Hepatocyte (in vitro differentiated cells): ENCODE data around the gene FASTK. TPM values are rescaled to one million over a fixed set of nuclear protein-coding genes. Genes with fewer than 3 reads are reported as not detected.

Source experiments
- DNase-seq: peaks from one replicate; pipeline ENCODE4 v3.0.0-alpha.2; 2016; ENCODE audit warnings: low spot score
- H2AFZ ChIP-seq: fragments of 200-600 bp; sonication (generic); 2 replicates; pipeline ENCODE4 v1.6.0; 2016; ENCODE audit warnings: antibody characterized with exemption, mild to moderate bottlenecking
- H3K27ac ChIP-seq: fragments of 200-600 bp; sonication (generic); 2 replicates; pipeline ENCODE4 v1.5.1; 2016; ENCODE audit warnings: mild to moderate bottlenecking
- H3K27me3 ChIP-seq: fragments of 200-600 bp; sonication (generic); 2 replicates; pipeline ENCODE4 v1.6.1; 2016
- H3K36me3 ChIP-seq: fragments of 200-600 bp; sonication (generic); replicated peaks from 2 replicates; pipeline ENCODE4 v1.5.1; 2016; ENCODE audit warnings: low read depth; ENCODE audit not compliant: insufficient read depth
- H3K4me1 ChIP-seq: fragments of 200-600 bp; sonication (generic); 2 replicates; pipeline ENCODE4 v1.5.1; 2016; ENCODE audit warnings: mild to moderate bottlenecking, moderate library complexity; ENCODE audit not compliant: insufficient read depth
- H3K4me2 ChIP-seq: fragments of 200-600 bp; sonication (generic); 2 replicates; pipeline ENCODE4 v1.6.0; 2016
- H3K4me3 ChIP-seq: fragments of 200-600 bp; sonication (generic); 2 replicates; pipeline ENCODE4 v1.5.1; 2016; ENCODE audit warnings: mild to moderate bottlenecking
- H3K79me2 ChIP-seq: fragments of 200-600 bp; sonication (generic); 2 replicates; pipeline ENCODE4 v1.6.0; 2017; ENCODE audit warnings: mild to moderate bottlenecking
- H3K9me2 ChIP-seq: fragments of 200-600 bp; sonication (generic); replicated peaks from 2 replicates; pipeline ENCODE4 v1.6.0; 2017; ENCODE audit warnings: mild to moderate bottlenecking; ENCODE audit not compliant: insufficient read depth
- H3K9me3 ChIP-seq: fragments of 200-600 bp; sonication (generic); 2 replicates; pipeline ENCODE4 v1.5.1; 2016; ENCODE audit warnings: low read depth, mild to moderate bottlenecking
- H4K20me1 ChIP-seq: fragments of 200-600 bp; sonication (generic); 2 replicates; pipeline ENCODE4 v1.6.0; 2016; ENCODE audit warnings: mild to moderate bottlenecking; ENCODE audit not compliant: insufficient read depth, poor library complexity, severe bottlenecking
- EZH2 ChIP-seq: fragments of 200-600 bp; sonication (generic); IDR thresholded peaks from 2 replicates; pipeline ENCODE4 v1.6.1; 2016; ENCODE audit warnings: antibody characterized with exemption, mild to moderate bottlenecking, borderline replicate concordance
- EZH2phosphoT487 ChIP-seq: fragments of 200-600 bp; sonication (generic); IDR thresholded peaks from one replicate; pipeline ENCODE4 v1.6.1; 2018; ENCODE audit warnings: antibody characterized with exemption, mild to moderate bottlenecking, low read depth, moderate library complexity; ENCODE audit not compliant: unreplicated experiment, severe bottlenecking
- WGBS: methylation state at CpG from one replicate; pipeline ENCODE4 v1.1.6; 2016; ENCODE audit warnings: low lambda C conversion rate; ENCODE audit errors: missing lambda C conversion rate; 5-methylcytosine and 5-hydroxymethylcytosine counted together
- polyA plus RNA-seq: library from polyadenylated mRNA; unstranded; fragments of >200 nt; fragmentation: Nextera tagmentation; extraction: Ambion mirVana; gene quantifications from 2 replicates; pipeline ENCODE4 v1.2.1, GENCODE V29; 2016
- total RNA-seq: library from RNA; depleted of rRNA; stranded (reverse); fragments of >200 nt; gene quantifications from 2 replicates; pipeline ENCODE4 v1.2.3, GENCODE V29; 2014
- TF ChIP-seq, protein P1 (sequence below): fragments of 200-600 bp; sonication (generic); IDR thresholded peaks from 2 replicates; pipeline ENCODE4 v1.5.1; 2016; ENCODE audit warnings: antibody characterized with exemption, mild to moderate bottlenecking; ENCODE audit not compliant: poor library complexity

The FASTK gene
- total and polyA plus RNA-seq, 2 experiments from 2014 or later = 105 to 193 TPM

DNA sequence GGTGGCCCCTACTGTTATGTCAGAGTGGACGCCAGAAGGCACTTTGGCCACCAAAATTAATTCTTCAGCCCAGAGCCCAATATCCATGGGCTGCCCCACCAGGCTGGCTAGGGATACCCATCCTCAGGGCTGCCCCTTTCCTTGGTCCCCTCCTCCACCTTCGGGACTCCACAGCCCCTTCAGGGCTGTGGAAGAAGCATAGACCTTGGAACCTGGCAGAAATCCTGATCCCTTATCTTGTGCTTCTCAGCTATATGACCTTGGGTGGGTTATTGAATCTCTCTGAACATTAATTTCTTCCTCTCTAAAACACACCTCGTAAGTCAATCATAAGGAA lies 3.2 kb upstream of the FASTK start:
- peak overlapping the region; percentile 94 for H3K27ac ChIP-seq
- DNase-seq = no peak
- no peaks in the 10 kb centered on the region for H3K27me3 ChIP-seq
- no peaks in the 10 kb centered on the region for H3K9me3 ChIP-seq
- peak overlapping the region; percentile 91 for H3K4me3 ChIP-seq
- WGBS = 36% methylated on average over 3 of the region's 3 CpGs
- no peak for TF ChIP-seq EZH2
- peaks cover 55% of the 10 kb centered on the region for H3K79me2 ChIP-seq
- H4K20me1 ChIP-seq = peaks cover 14% of the 10 kb centered on the region
- H3K4me2 ChIP-seq = peak overlapping the region; percentile 90
- H2AFZ ChIP-seq = peak overlapping the region; percentile 79
- no peaks in the 10 kb centered on the region for H3K9me2 ChIP-seq
- H3K4me1 ChIP-seq = peaks cover 55% of the 10 kb centered on the region
- no peaks in the 10 kb centered on the region for H3K36me3 ChIP-seq

DNA sequence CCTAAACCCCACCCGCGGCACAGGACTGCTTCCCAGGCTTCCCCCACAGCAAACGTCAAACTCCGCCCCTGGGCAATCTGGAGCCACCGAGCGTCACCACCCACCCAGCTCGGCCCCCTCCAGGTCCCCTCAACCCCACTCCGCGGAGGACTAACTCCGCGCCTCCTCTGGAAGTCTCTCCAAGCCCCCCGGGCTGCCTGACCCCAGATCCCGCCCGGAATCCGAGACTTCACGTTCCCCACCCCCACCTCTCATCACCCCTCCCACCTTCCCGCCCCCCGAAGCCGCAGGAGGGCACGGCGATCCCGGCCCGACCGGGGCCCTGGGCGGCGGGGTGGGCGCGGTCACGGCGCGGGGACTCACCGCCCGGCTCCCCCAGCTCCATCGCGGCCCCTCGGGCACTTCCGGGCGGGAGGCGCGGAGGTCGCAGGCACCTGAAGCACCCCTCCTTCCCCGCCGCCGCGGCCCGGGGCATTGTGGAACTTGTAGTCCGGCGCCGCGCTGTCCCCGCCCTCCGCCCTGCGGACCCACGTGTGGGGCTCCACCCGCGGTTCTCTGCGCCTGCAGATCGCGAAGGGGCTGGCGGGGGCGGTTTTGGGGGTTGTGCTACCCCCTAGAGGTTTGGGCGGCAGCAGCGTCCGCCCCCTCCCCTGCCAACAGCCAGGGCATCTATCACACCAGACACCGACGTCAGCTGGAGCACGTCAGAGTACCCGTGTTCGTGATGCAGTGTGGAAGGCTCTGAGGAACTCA lies 2.6 kb upstream of the FASTK start, which contains the start of gene TMUB1:
Gene TMUB1 (minus strand): TSS at position 423 of the 753 bp plus-strand sequence. CDS start 930 bp downstream, outside the sequence.
- Histone ChIP-seq H2AFZ (peak within 1 kb of the TSS; percentile 79), H3K36me3 (no peaks in the 10 kb centered on the region), H3K9me3 (no peaks in the 10 kb centered on the region), H3K79me2 (peaks cover 53% of the 10 kb centered on the region), H3K27ac (peak within 1 kb of the TSS; percentile 94), H3K27me3 (no peaks in the 10 kb centered on the region), H3K4me1 (peaks cover 55% of the 10 kb centered on the region), H3K4me3 (peak within 1 kb of the TSS; percentile 91), H4K20me1 (peaks cover 9% of the 10 kb centered on the region), H3K4me2 (peak within 1 kb of the TSS; percentile 90), H3K9me2 (no peaks in the 10 kb centered on the region)
- TF ChIP-seq, protein P1, sequence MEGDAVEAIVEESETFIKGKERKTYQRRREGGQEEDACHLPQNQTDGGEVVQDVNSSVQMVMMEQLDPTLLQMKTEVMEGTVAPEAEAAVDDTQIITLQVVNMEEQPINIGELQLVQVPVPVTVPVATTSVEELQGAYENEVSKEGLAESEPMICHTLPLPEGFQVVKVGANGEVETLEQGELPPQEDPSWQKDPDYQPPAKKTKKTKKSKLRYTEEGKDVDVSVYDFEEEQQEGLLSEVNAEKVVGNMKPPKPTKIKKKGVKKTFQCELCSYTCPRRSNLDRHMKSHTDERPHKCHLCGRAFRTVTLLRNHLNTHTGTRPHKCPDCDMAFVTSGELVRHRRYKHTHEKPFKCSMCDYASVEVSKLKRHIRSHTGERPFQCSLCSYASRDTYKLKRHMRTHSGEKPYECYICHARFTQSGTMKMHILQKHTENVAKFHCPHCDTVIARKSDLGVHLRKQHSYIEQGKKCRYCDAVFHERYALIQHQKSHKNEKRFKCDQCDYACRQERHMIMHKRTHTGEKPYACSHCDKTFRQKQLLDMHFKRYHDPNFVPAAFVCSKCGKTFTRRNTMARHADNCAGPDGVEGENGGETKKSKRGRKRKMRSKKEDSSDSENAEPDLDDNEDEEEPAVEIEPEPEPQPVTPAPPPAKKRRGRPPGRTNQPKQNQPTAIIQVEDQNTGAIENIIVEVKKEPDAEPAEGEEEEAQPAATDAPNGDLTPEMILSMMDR = no peak
- TF ChIP-seq EZH2 = no peak
- no peak for TF ChIP-seq EZH2phosphoT487
- peak; percentile 88 for DNase-seq
- WGBS = under 1% methylated on average over 55 of the region's 69 CpGs

DNA sequence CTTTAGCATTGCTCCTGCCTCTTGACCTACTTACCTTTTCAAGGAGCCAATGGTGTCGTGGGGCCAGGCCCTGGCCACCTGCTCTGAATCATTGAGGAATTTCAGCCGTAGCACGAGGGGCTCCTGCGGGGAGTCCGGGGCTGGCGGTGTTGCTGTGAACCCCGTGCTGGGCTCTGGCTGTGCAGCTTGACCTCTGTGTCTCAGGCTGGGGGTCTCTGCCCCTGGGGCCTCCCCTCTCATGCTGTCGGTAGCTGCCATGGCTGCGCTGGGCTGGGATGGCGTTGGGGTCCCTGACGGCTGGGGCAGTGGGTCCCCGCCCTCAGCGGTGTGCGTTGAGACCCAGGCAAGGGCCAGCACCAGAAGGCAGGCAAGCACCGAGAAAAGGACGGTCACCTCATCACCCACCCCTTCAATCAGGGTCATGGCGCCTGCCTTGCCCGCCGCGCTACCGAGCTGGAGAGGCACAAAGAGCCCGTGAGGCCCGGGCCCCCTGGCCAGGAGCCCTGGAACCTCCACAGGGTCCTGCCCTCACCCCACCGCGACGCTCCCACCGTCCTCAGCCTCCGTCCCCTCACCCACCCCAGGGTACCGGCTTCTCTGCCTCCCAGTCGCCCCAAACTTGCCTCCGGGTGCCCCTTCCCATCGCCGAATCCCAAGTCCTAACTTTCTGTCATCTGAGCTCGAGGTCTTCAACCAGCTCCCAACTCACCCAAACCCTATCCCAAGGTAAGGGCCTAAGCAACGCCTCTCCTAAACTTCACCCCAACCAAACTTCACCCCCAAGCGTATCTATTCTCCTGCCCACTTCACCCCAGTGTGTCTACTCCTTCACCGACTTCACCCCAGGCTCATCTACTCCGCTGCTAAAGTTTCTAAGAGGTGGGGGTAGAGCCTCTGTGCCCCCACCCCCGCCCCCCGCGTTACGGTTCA lies 1.8 kb upstream of the FASTK start:
- no peaks in the 10 kb centered on the region for H3K36me3 ChIP-seq
- peak overlapping the region; percentile 91 for H3K4me3 ChIP-seq
- H3K27ac ChIP-seq = peak overlapping the region; percentile 94
- peaks cover 54% of the 10 kb centered on the region for H3K4me1 ChIP-seq
- peak overlapping the region; percentile 79 for H2AFZ ChIP-seq
- no peaks in the 10 kb centered on the region for H3K9me2 ChIP-seq
- 68% methylated on average over 33 of the region's 42 CpGs for WGBS
- peak overlapping the region; percentile 90 for H3K4me2 ChIP-seq
- no peaks in the 10 kb centered on the region for H3K27me3 ChIP-seq
- no peak for DNase-seq
- H3K9me3 ChIP-seq = no peaks in the 10 kb centered on the region
- peaks cover under 1% of the 10 kb centered on the region for H4K20me1 ChIP-seq
- H3K79me2 ChIP-seq = peaks cover 45% of the 10 kb centered on the region
- TF ChIP-seq EZH2 (no peak), EZH2phosphoT487 (no peak)
- TF ChIP-seq, protein P1 = no peak
